ENCODE results near the gene EFCAB9. TPM values are rescaled to one million over a fixed set of nuclear protein-coding genes. Genes with fewer than 3 reads are reported as not detected.

The EFCAB9 gene
- total RNA-seq, 2 experiments from 2014 or later: not detected

DNA sequence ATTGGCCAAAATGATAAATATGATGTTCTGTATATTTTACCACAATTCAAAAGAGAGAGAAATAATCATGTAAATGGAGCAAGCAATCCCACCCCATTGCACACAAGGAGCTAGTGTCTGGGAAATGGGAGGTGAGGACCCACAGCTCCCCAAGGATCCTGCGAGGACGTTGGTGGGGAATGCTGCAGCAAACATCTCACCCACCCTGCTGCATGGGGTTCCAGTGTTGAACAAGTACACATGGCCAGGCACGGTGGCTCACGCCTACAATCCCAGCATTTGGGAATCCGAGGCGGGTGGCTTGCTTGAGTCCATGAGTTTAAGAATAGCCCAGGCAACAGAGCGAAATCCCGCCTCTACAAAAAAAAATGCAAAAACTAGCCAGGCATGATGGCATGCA lies 35.0 kb upstream of the EFCAB9 start:
- H3K36me3 Mint-ChIP-seq: peaks cover 33% of the 10 kb centered on the region
- DNase-seq: no peak
- H3K9me3 Mint-ChIP-seq: no peaks in the 10 kb centered on the region
- no peak overlapping the region for H3K4me3 Mint-ChIP-seq
- peak overlapping the region; percentile 28 for H3K27ac Mint-ChIP-seq
- peaks cover 57% of the 10 kb centered on the region for H3K4me1 Mint-ChIP-seq
- no peaks in the 10 kb centered on the region for H3K27me3 Mint-ChIP-seq

DNA sequence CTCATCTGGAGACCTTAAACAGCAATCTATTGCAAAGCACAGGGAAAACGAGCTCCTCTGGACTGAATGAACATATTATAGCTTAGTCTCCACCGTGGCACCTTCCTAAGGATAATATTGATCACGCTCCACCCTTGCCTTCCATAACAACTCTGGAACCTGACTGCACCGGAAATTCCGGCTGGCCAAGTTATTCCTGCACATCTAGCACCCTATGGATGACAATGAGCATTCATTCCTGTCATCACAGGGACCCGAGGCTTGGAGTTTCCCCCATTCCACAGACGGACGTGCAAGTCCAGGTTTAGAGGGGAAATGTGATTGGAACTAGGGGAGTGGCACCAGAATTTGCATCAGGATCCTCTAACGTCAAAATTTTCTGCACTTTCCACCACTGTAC lies 33.5 kb upstream of the EFCAB9 start:
- H3K4me1 Mint-ChIP-seq: peaks cover 55% of the 10 kb centered on the region
- H3K9me3 Mint-ChIP-seq: no peaks in the 10 kb centered on the region
- peak overlapping the region; percentile 13 for H3K27ac Mint-ChIP-seq
- H3K27me3 Mint-ChIP-seq: no peaks in the 10 kb centered on the region
- no peak for DNase-seq
- H3K4me3 Mint-ChIP-seq: no peak overlapping the region
- H3K36me3 Mint-ChIP-seq: peaks cover 21% of the 10 kb centered on the region

DNA sequence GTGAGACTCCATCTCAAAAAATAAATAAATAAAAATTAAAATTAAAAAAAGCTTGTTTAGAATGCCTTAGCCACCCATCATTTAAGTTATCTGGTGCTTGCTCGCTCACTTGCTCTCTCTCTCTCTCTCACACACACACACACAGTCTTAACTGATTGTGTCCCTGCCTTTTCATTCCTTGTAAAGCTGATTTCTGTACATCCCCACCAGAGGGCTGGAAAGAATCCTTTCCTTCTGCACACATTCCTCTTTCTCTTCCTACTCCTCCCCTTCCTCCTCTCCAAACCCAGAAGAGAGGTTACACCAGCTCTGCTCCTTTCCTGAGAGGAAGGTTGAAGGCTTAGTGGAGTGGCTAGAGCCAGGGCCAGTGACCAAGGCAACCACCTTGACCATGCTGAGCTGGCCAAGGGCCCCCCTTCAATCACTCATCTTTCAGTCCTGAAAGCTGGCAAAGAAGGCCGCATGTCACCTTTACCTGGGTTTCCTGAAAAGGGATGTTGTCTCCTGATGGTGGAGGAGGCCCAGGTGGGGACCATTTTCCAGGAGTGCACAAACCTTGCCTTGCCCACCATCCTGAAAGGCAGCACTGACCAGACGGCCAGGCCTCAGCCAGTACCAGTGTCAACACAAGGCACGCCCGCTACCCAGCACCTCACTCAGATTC lies 31.5 kb upstream of the EFCAB9 start:
- peaks cover 53% of the 10 kb centered on the region for H3K4me1 Mint-ChIP-seq
- no peaks in the 10 kb centered on the region for H3K27me3 Mint-ChIP-seq
- no peak overlapping the region for H3K4me3 Mint-ChIP-seq
- H3K27ac Mint-ChIP-seq: peak overlapping the region; percentile 23
- DNase-seq: no peak
- no peaks in the 10 kb centered on the region for H3K9me3 Mint-ChIP-seq
- H3K36me3 Mint-ChIP-seq: peaks cover 20% of the 10 kb centered on the region

DNA sequence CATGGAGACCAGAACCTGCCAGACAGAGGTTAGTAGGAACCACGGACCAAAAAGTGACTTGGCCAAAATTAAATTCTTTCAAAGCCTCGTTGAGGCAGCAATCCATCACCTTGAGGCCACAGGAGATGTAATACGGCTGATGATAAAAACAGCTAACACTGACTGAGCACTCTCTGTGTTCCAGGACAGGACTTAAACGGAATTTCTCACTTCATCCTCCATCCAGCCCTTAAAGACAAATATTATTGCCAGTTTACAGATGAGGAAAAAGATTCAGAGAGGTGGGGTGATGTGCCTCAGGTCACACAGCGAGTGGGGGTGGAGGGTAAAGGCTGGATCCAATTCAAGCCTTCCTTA lies 31.0 kb upstream of the EFCAB9 start:
- no peaks in the 10 kb centered on the region for H3K9me3 Mint-ChIP-seq
- peak overlapping the region; percentile 34 for H3K27ac Mint-ChIP-seq
- H3K4me3 Mint-ChIP-seq: no peak overlapping the region
- no peaks in the 10 kb centered on the region for H3K27me3 Mint-ChIP-seq
- H3K36me3 Mint-ChIP-seq: peaks cover 18% of the 10 kb centered on the region
- peaks cover 58% of the 10 kb centered on the region for H3K4me1 Mint-ChIP-seq
- no peak for DNase-seq

DNA sequence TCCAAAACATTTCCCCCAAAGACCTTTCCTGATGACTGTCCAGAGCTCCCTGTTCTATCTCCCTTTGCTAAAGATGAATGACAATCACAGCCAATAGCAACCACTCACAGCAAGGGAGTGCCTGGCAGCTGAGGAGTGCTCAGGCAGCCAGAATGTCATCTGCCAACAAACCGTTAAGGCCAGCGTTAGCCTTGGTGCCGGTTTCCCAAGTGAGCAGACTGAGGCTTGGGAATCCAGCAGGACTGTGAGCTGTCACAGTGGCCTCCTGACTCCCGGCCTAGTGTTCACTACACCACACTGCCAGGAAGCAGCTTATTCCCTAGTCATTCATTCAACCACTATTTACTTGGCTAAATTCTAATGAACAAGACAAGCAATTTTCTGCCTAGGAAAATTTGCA lies 30.6 kb upstream of the EFCAB9 start:
- H3K27ac Mint-ChIP-seq: peak overlapping the region; percentile 34

DNA sequence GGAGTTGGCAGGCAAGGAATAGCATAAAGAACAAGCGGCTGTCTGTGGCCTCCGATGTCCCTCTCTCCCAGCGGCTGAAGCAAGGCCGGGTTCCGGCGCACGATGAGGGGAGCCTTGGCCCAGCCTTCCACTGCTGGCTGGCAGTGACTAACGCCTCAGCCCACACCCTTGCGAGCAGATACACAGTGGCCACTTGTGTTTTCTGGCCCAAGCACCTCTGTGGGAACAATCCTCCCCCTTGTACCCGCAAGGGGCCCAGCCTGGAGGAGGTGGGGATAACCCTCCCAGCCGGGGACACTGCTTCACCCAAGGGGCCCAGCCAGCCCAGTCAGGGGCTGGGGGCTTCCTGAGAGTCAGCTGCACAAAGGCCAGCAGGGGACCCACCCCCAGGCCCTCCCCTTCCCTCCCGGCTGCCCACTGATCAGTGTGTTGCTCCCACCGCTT lies 29.2 kb upstream of the EFCAB9 start:
- Mint-ChIP-seq H3K4me3 (no peak overlapping the region), H3K4me1 (peaks cover 67% of the 10 kb centered on the region), H3K27ac (peak overlapping the region; percentile 29), H3K27me3 (no peaks in the 10 kb centered on the region), H3K36me3 (peaks cover 15% of the 10 kb centered on the region), H3K9me3 (no peaks in the 10 kb centered on the region)
- no peak for DNase-seq

More for the DNA sequence above, 30.6 kb upstream of the EFCAB9 start:
- no peak for DNase-seq
- H3K4me1 Mint-ChIP-seq: peaks cover 62% of the 10 kb centered on the region
- H3K36me3 Mint-ChIP-seq: peaks cover 16% of the 10 kb centered on the region
- no peak overlapping the region for H3K4me3 Mint-ChIP-seq
- H3K9me3 Mint-ChIP-seq: no peaks in the 10 kb centered on the region
- H3K27me3 Mint-ChIP-seq: no peaks in the 10 kb centered on the region

DNA sequence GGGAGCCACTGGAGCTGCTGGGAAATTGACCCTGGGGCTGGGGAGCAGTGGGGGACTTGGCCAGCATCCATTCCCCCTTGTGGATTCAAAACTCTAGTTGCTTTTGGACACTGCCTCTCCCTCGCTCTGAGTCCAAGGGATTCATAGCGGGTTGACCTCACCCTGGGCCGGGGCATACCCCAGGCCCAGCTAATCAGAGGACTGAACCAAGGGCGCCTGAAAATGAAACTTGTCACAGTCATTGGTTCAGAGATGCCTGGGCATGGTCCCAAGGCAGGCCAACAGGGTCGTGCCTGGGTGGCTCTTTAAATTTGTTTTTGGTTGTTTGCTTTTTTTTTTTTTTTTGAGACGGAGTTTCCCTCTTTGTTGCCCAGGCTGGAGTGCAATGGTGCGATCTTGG lies 28.5 kb upstream of the EFCAB9 start:
- Mint-ChIP-seq H3K27ac (peak overlapping the region; percentile 29), H3K4me1 (peaks cover 70% of the 10 kb centered on the region), H3K4me3 (no peak overlapping the region), H3K27me3 (no peaks in the 10 kb centered on the region), H3K36me3 (peaks cover 21% of the 10 kb centered on the region), H3K9me3 (no peaks in the 10 kb centered on the region)
- no peak for DNase-seq

DNA sequence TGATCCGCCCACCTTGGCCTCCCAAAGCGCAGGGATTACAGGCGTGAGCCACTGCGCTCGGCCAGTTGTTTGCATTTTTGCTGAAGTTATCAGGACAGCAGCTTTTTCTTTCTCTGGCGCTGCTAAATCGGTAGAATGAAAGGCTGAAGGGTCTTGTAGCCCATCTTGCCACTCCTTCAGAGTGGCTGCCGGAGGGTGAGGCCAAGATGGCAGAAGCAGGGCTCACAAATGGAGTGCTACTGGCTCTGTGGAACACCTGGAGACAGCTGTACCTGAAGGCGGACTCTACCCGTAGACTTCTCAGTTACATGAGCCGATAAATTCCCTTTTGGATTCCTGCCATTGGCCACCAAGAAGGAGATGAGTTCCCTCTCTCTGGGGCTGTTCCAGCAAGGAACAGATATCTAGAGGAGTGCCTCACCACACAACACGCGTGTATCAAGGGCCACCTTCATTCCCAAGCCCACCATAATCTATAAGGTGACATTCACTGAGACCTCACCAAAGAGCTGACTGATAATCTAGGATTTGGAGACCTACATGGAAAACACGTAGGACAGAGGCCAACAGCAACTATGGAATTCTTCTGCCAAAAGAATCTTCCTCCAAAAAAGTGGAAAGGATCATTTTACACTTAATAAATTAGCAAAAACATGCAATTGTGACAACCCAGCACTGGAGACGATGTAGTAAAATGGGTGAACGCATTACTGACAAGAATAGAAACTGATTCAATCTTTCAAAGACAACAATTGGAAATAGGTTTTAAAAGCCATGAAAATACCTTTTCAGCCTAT lies 27.7 kb upstream of the EFCAB9 start:
- Mint-ChIP-seq H3K36me3 (peaks cover 26% of the 10 kb centered on the region), H3K4me3 (no peak overlapping the region), H3K9me3 (no peaks in the 10 kb centered on the region), H3K27ac (no peak overlapping the region), H3K27me3 (no peaks in the 10 kb centered on the region), H3K4me1 (peaks cover 70% of the 10 kb centered on the region)
- DNase-seq: no peak

DNA sequence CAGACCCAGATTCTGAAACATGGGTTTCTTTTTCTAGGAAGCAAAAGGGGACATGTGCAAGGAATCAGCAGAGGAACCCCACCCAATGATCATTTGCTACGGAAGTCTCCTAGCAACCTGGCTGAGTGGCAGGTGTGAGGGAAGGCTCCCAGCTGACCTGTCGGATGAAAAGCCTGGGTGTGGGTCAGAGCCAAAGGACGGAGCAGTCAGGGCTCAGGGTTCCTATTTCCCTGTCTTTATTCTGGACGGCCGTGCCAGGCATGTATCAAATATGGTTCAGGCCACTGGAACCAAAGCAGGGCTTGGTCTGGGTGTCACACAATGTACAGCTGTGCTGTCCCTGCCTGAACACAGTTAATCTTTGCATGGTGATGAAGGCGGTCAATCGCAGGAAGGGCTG lies 26.1 kb upstream of the EFCAB9 start:
- peak overlapping the region; percentile 45 for H3K27ac Mint-ChIP-seq
- peaks cover 76% of the 10 kb centered on the region for H3K4me1 Mint-ChIP-seq
- no peak for DNase-seq
- H3K9me3 Mint-ChIP-seq: no peaks in the 10 kb centered on the region
- no peaks in the 10 kb centered on the region for H3K27me3 Mint-ChIP-seq
- H3K4me3 Mint-ChIP-seq: no peak overlapping the region
- H3K36me3 Mint-ChIP-seq: peaks cover 36% of the 10 kb centered on the region

DNA sequence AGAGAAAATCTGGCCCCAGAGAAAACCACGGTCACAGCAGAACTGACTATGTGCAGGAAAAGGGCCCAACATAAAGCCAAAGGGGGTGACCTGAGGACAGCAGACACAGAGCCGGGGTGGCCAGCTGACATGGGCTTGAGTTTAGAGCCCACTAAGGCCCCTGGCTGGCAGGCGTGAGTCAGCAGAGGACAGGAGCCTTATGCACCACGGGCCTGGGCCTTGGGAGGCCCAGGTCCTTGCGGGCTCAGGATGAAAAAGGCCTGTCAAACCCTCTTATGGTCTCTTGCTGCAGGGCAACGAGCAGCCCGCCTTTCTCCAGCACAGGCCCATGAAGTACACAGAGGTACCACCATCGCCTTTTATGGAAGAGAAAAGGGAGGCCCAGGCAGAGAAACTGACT lies 25.7 kb upstream of the EFCAB9 start:
- H3K36me3 Mint-ChIP-seq: peaks cover 36% of the 10 kb centered on the region
- H3K4me3 Mint-ChIP-seq: no peak overlapping the region
- H3K27me3 Mint-ChIP-seq: no peaks in the 10 kb centered on the region
- H3K9me3 Mint-ChIP-seq: no peaks in the 10 kb centered on the region
- H3K27ac Mint-ChIP-seq: peak overlapping the region; percentile 45
- H3K4me1 Mint-ChIP-seq: peaks cover 76% of the 10 kb centered on the region
- no peak for DNase-seq

DNA sequence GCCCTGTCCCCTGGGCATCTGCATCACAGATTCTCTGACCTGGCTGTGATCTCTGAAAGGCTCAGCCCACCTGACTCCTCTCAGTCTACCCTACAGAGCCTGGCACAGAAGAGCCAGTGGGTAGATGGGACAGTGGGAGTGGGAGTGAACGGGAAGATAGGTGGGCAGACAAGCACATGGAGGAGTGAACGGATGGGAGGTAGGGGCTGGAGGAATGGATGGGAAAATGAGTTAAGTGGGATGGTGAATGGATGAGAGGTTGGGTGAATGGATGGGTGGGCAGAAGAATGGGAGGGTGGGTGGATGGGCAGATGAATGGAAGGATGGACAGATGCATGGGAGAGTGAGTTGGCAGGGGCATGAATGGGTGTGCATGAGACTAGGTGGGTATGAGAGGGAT lies 24.8 kb upstream of the EFCAB9 start:
- no peak for DNase-seq
- no peak overlapping the region for H3K4me3 Mint-ChIP-seq
- H3K27me3 Mint-ChIP-seq: peaks cover 5% of the 10 kb centered on the region
- peaks cover 81% of the 10 kb centered on the region for H3K4me1 Mint-ChIP-seq
- no peaks in the 10 kb centered on the region for H3K9me3 Mint-ChIP-seq
- H3K27ac Mint-ChIP-seq: peak overlapping the region; percentile 38
- peaks cover 44% of the 10 kb centered on the region for H3K36me3 Mint-ChIP-seq

DNA sequence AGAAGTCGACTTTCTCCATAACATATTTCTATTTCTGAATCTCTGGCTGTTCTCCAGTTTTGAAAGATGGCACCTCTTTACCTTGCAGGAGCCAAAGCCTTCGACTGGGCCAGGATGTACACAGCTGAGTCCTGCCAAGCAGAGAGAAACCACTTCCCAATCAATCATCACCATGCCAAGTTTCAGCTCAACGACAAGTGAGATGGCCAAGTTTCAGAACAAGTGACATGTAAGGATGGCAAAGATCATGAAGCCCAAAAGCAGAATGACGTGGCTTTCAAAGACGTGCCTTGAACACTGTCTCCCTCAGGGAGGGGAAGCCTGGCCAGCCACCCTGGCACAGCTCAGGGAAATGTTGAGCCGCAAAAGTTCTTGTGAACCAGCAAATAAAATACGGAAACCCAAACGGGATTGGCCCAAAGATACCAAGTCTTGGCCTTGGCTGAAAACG lies 23.7 kb upstream of the EFCAB9 start:
- Mint-ChIP-seq H3K4me3 (peak overlapping the region; percentile 39), H3K4me1 (peaks cover 85% of the 10 kb centered on the region), H3K9me3 (no peaks in the 10 kb centered on the region), H3K27me3 (peaks cover 5% of the 10 kb centered on the region), H3K27ac (peak overlapping the region; percentile 85), H3K36me3 (peaks cover 52% of the 10 kb centered on the region)
- DNase-seq: no peak

DNA sequence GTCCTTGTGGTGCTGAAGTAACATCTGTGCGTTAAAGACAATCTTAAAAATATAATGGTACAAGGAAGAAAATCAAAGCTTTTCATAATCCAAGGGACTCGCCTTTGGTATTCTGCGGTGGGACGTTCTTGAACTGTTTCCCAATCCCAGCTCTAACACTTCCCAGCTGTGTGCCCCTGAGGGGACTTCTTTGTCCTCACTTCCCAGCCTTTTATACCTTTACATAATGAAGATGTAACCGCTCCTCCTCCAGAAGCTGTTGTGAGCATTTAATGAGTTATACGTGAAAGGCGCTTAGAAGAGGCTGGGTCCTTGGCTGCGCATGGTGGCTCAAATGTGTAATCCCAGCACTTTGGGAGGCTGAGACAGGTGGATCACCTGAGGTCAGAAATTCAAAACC lies 22.9 kb upstream of the EFCAB9 start:
- no peak overlapping the region for H3K4me3 Mint-ChIP-seq
- peaks cover 59% of the 10 kb centered on the region for H3K36me3 Mint-ChIP-seq

DNA sequence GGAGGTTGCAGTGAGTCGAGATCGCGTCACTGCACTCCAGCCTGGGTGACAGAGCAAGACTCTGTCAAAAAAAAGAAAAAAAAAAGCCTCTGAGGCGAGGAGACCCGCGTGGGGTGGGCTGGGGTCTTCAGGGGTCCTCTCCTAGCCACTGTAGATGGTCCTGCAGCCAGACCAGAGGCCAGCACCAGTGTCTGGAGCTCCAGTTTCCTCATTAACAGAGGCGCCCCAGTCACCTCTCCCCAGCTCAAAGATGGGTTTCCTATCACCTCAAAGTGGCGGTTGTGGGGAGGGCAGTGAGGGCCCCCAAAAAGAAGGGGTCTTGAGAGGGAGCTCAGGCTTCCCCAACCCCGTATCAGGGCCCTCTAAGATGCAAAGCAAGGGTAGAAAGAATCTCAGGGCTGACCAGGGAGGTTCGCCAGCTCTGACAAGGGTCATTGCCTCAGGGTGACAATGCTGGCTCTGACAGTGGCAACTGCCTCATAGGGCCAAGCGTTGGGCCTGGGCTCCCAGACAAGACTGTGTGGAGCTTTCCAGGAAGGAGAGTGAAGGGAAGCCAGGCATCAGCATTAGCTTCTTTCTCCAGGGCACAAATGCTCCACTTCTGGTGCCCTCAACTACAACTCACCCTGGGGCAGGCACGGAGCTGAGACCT lies 20.9 kb upstream of the EFCAB9 start:
- no peak for DNase-seq
- H3K27me3 Mint-ChIP-seq: peaks cover 5% of the 10 kb centered on the region
- H3K9me3 Mint-ChIP-seq: no peaks in the 10 kb centered on the region
- peaks cover 72% of the 10 kb centered on the region for H3K36me3 Mint-ChIP-seq
- H3K4me3 Mint-ChIP-seq: peak overlapping the region; percentile 83
- peaks cover 92% of the 10 kb centered on the region for H3K4me1 Mint-ChIP-seq
- peak overlapping the region; percentile 92 for H3K27ac Mint-ChIP-seq

More for the DNA sequence above, 22.9 kb upstream of the EFCAB9 start:
- DNase-seq: no peak
- Mint-ChIP-seq H3K27ac (peak overlapping the region; percentile 85), H3K9me3 (no peaks in the 10 kb centered on the region), H3K4me1 (peaks cover 90% of the 10 kb centered on the region), H3K27me3 (peaks cover 5% of the 10 kb centered on the region)

DNA sequence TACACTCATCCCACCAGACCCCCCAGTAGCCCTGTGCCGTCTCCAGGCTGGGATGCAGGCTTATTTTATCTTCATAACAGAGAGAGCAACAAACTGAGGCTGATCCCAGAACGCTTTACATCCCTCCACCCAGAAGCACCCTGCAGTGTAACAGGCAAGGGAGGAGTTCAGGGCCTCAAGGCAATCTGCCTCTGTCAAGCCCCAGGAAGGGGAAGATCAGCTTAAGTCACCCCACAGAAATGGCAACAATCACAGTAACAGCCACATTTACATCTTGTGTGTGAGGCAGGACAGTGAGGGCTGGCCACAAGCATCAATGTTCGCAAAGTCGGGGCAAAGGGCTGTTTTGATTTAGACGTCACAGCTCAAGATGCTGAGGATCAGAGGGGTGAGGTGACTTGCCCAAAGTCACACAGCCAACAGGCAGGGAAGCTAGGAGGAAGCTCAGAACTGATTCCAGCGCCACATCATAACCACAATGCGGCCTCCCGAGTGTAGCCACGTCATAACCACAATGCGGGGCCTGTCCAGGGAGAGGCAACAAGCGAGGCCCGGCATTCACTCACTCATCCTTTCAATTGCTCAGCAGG lies 20.3 kb upstream of the EFCAB9 start:
- peak; percentile 75 for DNase-seq
- H3K9me3 Mint-ChIP-seq: no peaks in the 10 kb centered on the region
- H3K27ac Mint-ChIP-seq: peak overlapping the region; percentile 92
- H3K36me3 Mint-ChIP-seq: peaks cover 75% of the 10 kb centered on the region
- peak overlapping the region; percentile 83 for H3K4me3 Mint-ChIP-seq
- peaks cover 92% of the 10 kb centered on the region for H3K4me1 Mint-ChIP-seq
- H3K27me3 Mint-ChIP-seq: peaks cover 5% of the 10 kb centered on the region
